Right lobe of liver (tissue), 4 donors: ENCODE results near the gene PSME2.

ENCODE experiments used
- CTCF ChIP-seq, 4 donors: fragments of 200-600 bp in 3 of 4; fragments of 450-650 bp in 1 of 4; IDR thresholded peaks; one replicate each; pipeline versions ENCODE4 v1.5.1 to v1.8.0; 2016 to 2022; ENCODE audit warnings: antibody characterized with exemption in 4 of 4, mild to moderate bottlenecking in 2 of 4
- POLR2A ChIP-seq: fragments of 450-650 bp; IDR thresholded peaks from one replicate; pipeline ENCODE4 v1.6.1; 2017; ENCODE audit warnings: antibody characterized with exemption, mild to moderate bottlenecking
- donor health status: DM: no; HTN: no; CAD: no.
- donor health status: DM: no; HTN: no; CAD: no.
- donor health status: DM: no; HTN: yes; CAD: no.

- TF ChIP-seq CTCF (IDR thresholded peaks at IDR 0.05) (no peak), POLR2A (peak; percentile 82)
Observed at GRCh38 chr14:24188251-24189058, 42.0 kb upstream of the PSME2 start, which contains the start of gene IPO4.
